Neural progenitor cell (in vitro differentiated cells): ENCODE measurements around the gene SZRD1. TPM values are rescaled to one million over a fixed set of nuclear protein-coding genes. Genes with fewer than 3 reads are reported as not detected.
A peak's percentile ranks its signal among the peaks of the same experiment; 100 is the strongest.
"Not testable (repeated sequence)": the region's sequence is repeated elsewhere in the genome, so short reads cannot be mapped to it uniquely, and the experiment has no call there.

Source experiments
- DNase-seq: peaks from one replicate; pipeline ENCODE4 v3.0.0-alpha.2; 2016; ENCODE audit warnings: low spot score
- H2AFZ ChIP-seq: fragments of 200-600 bp; sonication (generic); replicated peaks from 2 replicates; pipeline ENCODE4 v1.6.1; 2016; ENCODE audit warnings: antibody characterized with exemption
- H3F3A ChIP-seq: fragments of 200-600 bp; sonication (generic); 2 replicates; pipeline ENCODE4 v1.6.1; 2016; ENCODE audit warnings: antibody characterized with exemption, low read depth
- H3K27ac ChIP-seq: fragments of 200-600 bp; sonication (generic); 2 replicates; pipeline ENCODE4 v1.5.1; 2016; ENCODE audit warnings: mild to moderate bottlenecking
- H3K27me3 ChIP-seq: fragments of 200-600 bp; sonication (generic); 2 replicates; pipeline ENCODE4 v1.6.1; 2016; ENCODE audit warnings: mild to moderate bottlenecking, moderate library complexity
- H3K36me3 ChIP-seq: fragments of 200-600 bp; sonication (generic); 2 replicates; pipeline ENCODE4 v1.5.1; 2016
- H3K4me1 ChIP-seq: fragments of 200-600 bp; sonication (generic); 2 replicates; pipeline ENCODE4 v1.6.1; 2016; ENCODE audit warnings: mixed run types
- H3K4me2 ChIP-seq: fragments of 200-600 bp; sonication (generic); 2 replicates; pipeline ENCODE4 v1.6.1; 2016
- H3K4me3 ChIP-seq: fragments of 200-600 bp; sonication (generic); 2 replicates; pipeline ENCODE4 v1.5.1; 2016
- H3K79me2 ChIP-seq: fragments of 200-600 bp; sonication (generic); 2 replicates; pipeline ENCODE4 v1.6.1; 2016; ENCODE audit warnings: low read depth
- H3K9ac ChIP-seq: fragments of 200-600 bp; sonication (generic); 2 replicates; pipeline ENCODE4 v1.6.1; 2016
- H3K9me3 ChIP-seq: fragments of 200-600 bp; sonication (generic); 2 replicates; pipeline ENCODE4 v1.5.1; 2016; ENCODE audit warnings: low read depth
- H4K20me1 ChIP-seq: fragments of 200-600 bp; sonication (generic); 2 replicates; pipeline ENCODE4 v1.6.1; 2016; ENCODE audit warnings: low read depth
- H3K27ac Mint-ChIP-seq: 3 replicates; pipeline ENCODE4 v1.8.0; 2021; ENCODE audit warnings: mixed read lengths
- H3K27me3 Mint-ChIP-seq: 2 replicates; pipeline ENCODE4 v1.8.0; 2022; ENCODE audit warnings: low read depth, mild to moderate bottlenecking, inconsistent platforms, moderate library complexity, mixed read lengths; ENCODE audit not compliant: insufficient read depth
- H3K36me3 Mint-ChIP-seq: 3 replicates; pipeline ENCODE4 v1.8.0; 2021; ENCODE audit warnings: mixed read lengths
- H3K4me1 Mint-ChIP-seq: 3 replicates; pipeline ENCODE4 v1.8.0; 2021; ENCODE audit warnings: mixed read lengths
- H3K4me3 Mint-ChIP-seq: 3 replicates; pipeline ENCODE4 v1.8.0; 2021; ENCODE audit warnings: mild to moderate bottlenecking, moderate library complexity, mixed read lengths
- H3K9me3 Mint-ChIP-seq: 3 replicates; pipeline ENCODE4 v1.8.0; 2020; ENCODE audit warnings: mixed read lengths
- EZH2 ChIP-seq: fragments of 200-600 bp; sonication (generic); IDR thresholded peaks from 2 replicates; pipeline ENCODE4 v1.6.1; 2017; ENCODE audit warnings: antibody characterized with exemption, mild to moderate bottlenecking, moderate library complexity
- EZH2phosphoT487 ChIP-seq: fragments of 200-600 bp; sonication (generic); IDR thresholded peaks from 2 replicates; pipeline ENCODE4 v1.6.1; 2017; ENCODE audit warnings: antibody characterized with exemption
- total RNA-seq: library from RNA; depleted of rRNA; stranded (reverse); fragments of >200 nt; gene quantifications from 2 replicates; pipeline ENCODE4 v1.2.3, GENCODE V29; 2015; ENCODE audit warnings: low replicate concordance
- TF ChIP-seq, protein P1 (sequence below): fragments of 200-600 bp; sonication (generic); IDR thresholded peaks from 2 replicates; pipeline ENCODE4 v1.5.1; 2017; ENCODE audit warnings: antibody characterized with exemption, mild to moderate bottlenecking

SZRD1 gene
- total RNA-seq, 1 donor from 2014 or later, result 50.2 TPM

DNA sequence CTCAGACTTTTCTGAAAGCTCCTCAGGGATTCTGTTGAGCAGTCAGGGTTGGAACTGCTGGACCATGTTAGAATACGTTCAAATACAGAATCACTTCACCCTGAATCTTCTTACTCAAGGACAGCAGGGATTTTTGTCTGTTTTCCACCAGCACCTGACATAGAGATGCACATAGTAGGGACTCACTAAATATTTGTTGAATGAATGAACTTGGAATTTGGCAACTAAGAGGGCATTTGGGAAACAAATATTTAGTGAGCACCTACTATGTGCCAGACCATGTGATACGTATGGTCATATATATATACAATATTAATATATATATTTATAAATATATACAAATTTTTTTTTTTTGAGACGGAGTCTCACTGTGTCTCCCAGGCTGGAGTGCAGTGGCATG is 10.2 kb upstream of the SZRD1 start:
- Histone ChIP-seq H3K9ac (no peak overlapping the region), H3K9me3 (no peaks in the 10 kb centered on the region), H4K20me1 (no peaks in the 10 kb centered on the region), H3K4me2 (no peak overlapping the region), H3K4me3 (no peak overlapping the region), H3K27ac (no peak overlapping the region), H3F3A (peaks cover 6% of the 10 kb centered on the region), H3K27me3 (no peaks in the 10 kb centered on the region), H3K36me3 (no peaks in the 10 kb centered on the region), H3K79me2 (peaks cover 3% of the 10 kb centered on the region), H2AFZ (no peak overlapping the region), H3K4me1 (peaks cover 5% of the 10 kb centered on the region)
- H3K36me3 Mint-ChIP-seq, result no peaks in the 10 kb centered on the region
- peaks cover 11% of the 10 kb centered on the region for H3K4me1 Mint-ChIP-seq
- H3K4me3 Mint-ChIP-seq, result no peak overlapping the region
- no peaks in the 10 kb centered on the region for H3K9me3 Mint-ChIP-seq
- no peak for DNase-seq
- peaks cover 2% of the 10 kb centered on the region for H3K27me3 Mint-ChIP-seq
- H3K27ac Mint-ChIP-seq, result no peak overlapping the region
- no peak for TF ChIP-seq EZH2phosphoT487
- no peak for TF ChIP-seq EZH2
- TF ChIP-seq, protein P1, sequence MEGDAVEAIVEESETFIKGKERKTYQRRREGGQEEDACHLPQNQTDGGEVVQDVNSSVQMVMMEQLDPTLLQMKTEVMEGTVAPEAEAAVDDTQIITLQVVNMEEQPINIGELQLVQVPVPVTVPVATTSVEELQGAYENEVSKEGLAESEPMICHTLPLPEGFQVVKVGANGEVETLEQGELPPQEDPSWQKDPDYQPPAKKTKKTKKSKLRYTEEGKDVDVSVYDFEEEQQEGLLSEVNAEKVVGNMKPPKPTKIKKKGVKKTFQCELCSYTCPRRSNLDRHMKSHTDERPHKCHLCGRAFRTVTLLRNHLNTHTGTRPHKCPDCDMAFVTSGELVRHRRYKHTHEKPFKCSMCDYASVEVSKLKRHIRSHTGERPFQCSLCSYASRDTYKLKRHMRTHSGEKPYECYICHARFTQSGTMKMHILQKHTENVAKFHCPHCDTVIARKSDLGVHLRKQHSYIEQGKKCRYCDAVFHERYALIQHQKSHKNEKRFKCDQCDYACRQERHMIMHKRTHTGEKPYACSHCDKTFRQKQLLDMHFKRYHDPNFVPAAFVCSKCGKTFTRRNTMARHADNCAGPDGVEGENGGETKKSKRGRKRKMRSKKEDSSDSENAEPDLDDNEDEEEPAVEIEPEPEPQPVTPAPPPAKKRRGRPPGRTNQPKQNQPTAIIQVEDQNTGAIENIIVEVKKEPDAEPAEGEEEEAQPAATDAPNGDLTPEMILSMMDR, result no peak

DNA sequence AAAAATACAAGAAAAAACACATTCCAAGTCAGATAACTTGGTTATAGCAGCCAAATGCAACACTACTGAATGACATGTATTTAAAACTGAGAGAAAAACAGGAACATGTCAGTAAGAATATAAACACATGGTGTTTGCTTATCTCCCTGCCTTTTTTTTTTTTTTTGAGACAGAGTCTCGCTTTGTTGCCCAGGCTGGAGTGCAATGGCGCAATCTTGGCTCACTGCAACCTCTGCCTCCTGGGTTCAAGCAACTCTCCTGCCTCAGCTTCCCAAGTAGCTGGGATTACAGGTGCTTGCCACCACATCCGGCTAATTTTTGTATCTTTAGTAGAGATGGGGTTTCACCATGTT is 1.9 kb upstream of the SZRD1 start:
- H3K4me1 Mint-ChIP-seq, result peaks cover 23% of the 10 kb centered on the region
- not testable (repeated sequence) for H2AFZ ChIP-seq, H3F3A ChIP-seq, H3K36me3 Mint-ChIP-seq, H3K27ac Mint-ChIP-seq, DNase-seq, H3K9me3 Mint-ChIP-seq, H3K27ac ChIP-seq, H3K9ac ChIP-seq, H3K4me3 Mint-ChIP-seq, H3K36me3 ChIP-seq, H3K4me2 ChIP-seq, H3K27me3 Mint-ChIP-seq, H3K9me3 ChIP-seq, H3K4me3 ChIP-seq
- Histone ChIP-seq H4K20me1 (peaks cover 27% of the 10 kb centered on the region), H3K27me3 (peaks cover 14% of the 10 kb centered on the region), H3K4me1 (peaks cover 12% of the 10 kb centered on the region), H3K79me2 (peaks cover 29% of the 10 kb centered on the region)

DNA sequence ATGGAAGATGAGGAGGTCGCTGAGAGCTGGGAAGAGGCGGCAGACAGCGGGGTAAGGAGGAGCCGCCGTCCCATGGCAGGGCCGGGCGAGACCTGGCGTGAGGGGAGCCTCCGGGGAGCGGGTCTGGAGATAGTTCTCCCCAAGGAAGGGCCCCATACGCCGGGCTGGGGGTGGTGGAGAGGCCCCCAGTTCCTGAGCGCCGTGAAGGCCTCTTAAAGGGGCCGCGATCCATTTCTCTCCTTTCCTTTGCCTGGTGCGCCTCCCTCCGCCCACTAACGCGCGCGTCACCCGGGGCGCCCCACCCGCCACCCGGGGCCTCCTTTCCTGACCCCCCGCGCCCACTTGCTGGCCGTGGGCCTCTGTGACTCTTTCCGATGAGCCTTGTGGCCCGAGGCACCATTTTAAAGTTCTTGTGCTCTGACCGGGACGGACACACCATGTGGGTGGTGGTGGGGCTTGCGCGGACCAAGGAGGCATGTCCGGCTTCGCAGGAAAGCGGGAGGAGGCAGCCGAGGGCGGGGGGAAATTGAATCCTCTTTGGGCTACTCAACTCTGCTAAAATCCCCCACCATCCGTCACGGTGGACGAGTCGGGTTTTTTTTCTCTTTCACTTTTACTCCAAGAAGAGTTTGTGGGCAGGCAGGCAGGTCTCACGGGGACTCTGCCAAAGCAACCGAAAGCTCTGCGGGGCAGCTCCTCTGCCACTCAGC is 371 bp downstream of the SZRD1 start:
- Histone ChIP-seq H3K4me1 (peaks cover 12% of the 10 kb centered on the region), H3K27me3 (peaks cover 14% of the 10 kb centered on the region), H3K9ac (peak overlapping the region; percentile 76), H3K4me2 (peak overlapping the region; percentile 75), H3K9me3 (no peaks in the 10 kb centered on the region), H2AFZ (peak overlapping the region; percentile 69), H4K20me1 (peaks cover 48% of the 10 kb centered on the region), H3K4me3 (peak overlapping the region; percentile 97), H3F3A (no peaks in the 10 kb centered on the region), H3K36me3 (no peaks in the 10 kb centered on the region), H3K27ac (peak overlapping the region; percentile 88), H3K79me2 (peaks cover 52% of the 10 kb centered on the region)
- peaks cover under 1% of the 10 kb centered on the region for H3K36me3 Mint-ChIP-seq
- DNase-seq, result peak; percentile 82
- peak overlapping the region; percentile 97 for H3K27ac Mint-ChIP-seq
- peaks cover 8% of the 10 kb centered on the region for H3K27me3 Mint-ChIP-seq
- TF ChIP-seq EZH2 (no peak), EZH2phosphoT487 (no peak)
- TF ChIP-seq, protein P1, result peak; percentile 14
- H3K4me3 Mint-ChIP-seq, result peak overlapping the region; percentile 98
- H3K9me3 Mint-ChIP-seq, result no peaks in the 10 kb centered on the region
- H3K4me1 Mint-ChIP-seq, result peaks cover 31% of the 10 kb centered on the region
